Esophagus muscularis mucosa (tissue), 4 donors: ENCODE results near the gene NTN1. TPM values are rescaled to one million over a fixed set of nuclear protein-coding genes. Genes with fewer than 3 reads are reported as not detected.
A peak's percentile ranks its signal among the peaks of the same experiment; 100 is the strongest.

Source experiments
- DNase-seq: peaks from one replicate; pipeline ENCODE4 v3.0.0-alpha.2; 2017; ENCODE audit errors: extremely low spot score
- H3K27ac ChIP-seq, 4 donors: fragments of 200-600 bp; sonication (generic); replicated peaks in 1 of 4; 1 replicate in 3 of 4; 2 replicates in 1 of 4; pipeline ENCODE4 v1.5.1; 2016 to 2019; ENCODE audit warnings: mild to moderate bottlenecking in 1 of 4
- H3K27me3 ChIP-seq, 4 donors: fragments of 200-600 bp; sonication (generic); one replicate each; pipeline versions ENCODE4 v1.5.1 to v1.6.0; 2016 to 2019
- H3K36me3 ChIP-seq, 4 donors: fragments of 200-600 bp; sonication (generic); one replicate each; pipeline ENCODE4 v1.5.1; 2016 to 2019
- H3K4me1 ChIP-seq, 4 donors: fragments of 200-600 bp; sonication (generic); one replicate each; pipeline ENCODE4 v1.5.1; 2016 to 2019
- H3K4me3 ChIP-seq, 4 donors: fragments of 200-600 bp; sonication (generic); 1 replicate in 2 of 4; 2 replicates in 2 of 4; pipeline ENCODE4 v1.5.1; 2016 to 2019; ENCODE audit warnings: mild to moderate bottlenecking in 4 of 4, moderate library complexity in 1 of 4
- H3K9me3 ChIP-seq, 4 donors: fragments of 200-600 bp; sonication (generic); 1 replicate in 3 of 4; 2 replicates in 1 of 4; pipeline ENCODE4 v1.5.1; 2016 to 2019
- EP300 ChIP-seq: sonication (generic); formaldehyde crosslinking; IDR thresholded peaks from one replicate; pipeline ENCODE4 v1.6.1; 2017; ENCODE audit warnings: antibody characterized with exemption
- POLR2A ChIP-seq: fragments of 450-650 bp; IDR thresholded peaks from one replicate; pipeline ENCODE4 v1.6.1; 2017; ENCODE audit warnings: antibody characterized with exemption, moderate library complexity, mild to moderate bottlenecking, low read depth
- POLR2AphosphoS5 ChIP-seq, 2 donors: sonication (generic); formaldehyde crosslinking; IDR thresholded peaks; one replicate each; pipeline ENCODE4 v1.6.1; 2017; ENCODE audit warnings: antibody characterized with exemption in 2 of 2
- WGBS: methylation state at CpG from one replicate; pipeline ENCODE4 v1.1.5; 2018; 5-methylcytosine and 5-hydroxymethylcytosine counted together
- intact Hi-C: fragments of 100-400 bp; cut with DNase I; formaldehyde crosslinking; loops from one replicate; pipeline ENCODE4 v1.15.1; 2023
- small RNA-seq, 3 donors: library from RNA; depleted of rRNA; stranded (forward); fragments of <200 nt; gene quantifications; one replicate each; pipeline ENCODE3, GENCODE V24; 2016
- total RNA-seq, 4 donors: library from RNA; depleted of rRNA; stranded (reverse); fragments of >200 nt; gene quantifications; one replicate each; pipeline versions ENCODE4 v1.1.0 to v1.2.1, GENCODE V29; 2016
- TF ChIP-seq, protein P1 (sequence below), 3 experiments: fragments of 200-600 bp in 2 of 3; fragments of 450-650 bp in 1 of 3; sonication (generic) in 2 of 3; IDR thresholded peaks; one replicate each; pipeline ENCODE4 v1.5.1; 2017 to 2019; ENCODE audit warnings: antibody characterized with exemption in 3 of 3, mild to moderate bottlenecking in 2 of 3, moderate library complexity in 1 of 3

Gene NTN1
- total RNA-seq, 4 donors from 2014 or later: 69.3 to 179 (median 117) TPM

DNA sequence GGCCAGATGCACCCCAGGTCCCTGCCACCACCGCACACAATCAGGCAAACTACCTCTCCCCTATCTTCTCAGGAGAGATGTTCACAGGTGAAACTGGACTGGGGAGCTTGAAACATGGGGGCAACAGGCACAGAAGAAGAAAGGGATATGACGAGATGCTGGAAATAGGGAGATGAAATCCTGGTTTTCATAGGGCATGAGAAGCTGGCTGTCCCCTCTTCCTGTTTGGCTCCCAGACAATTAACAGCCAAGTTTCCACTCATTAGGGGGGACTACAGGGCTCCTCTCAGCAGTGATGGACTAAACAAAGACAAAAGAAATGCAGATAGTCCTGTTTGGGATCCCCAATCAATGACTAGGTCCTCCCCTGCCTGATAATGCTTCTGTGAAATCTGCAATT lies 266.0 kb downstream of the NTN1 start:
- H3K27me3 ChIP-seq: no peaks in the 10 kb centered on the region
- no peak for DNase-seq
- TF ChIP-seq, protein P1, sequence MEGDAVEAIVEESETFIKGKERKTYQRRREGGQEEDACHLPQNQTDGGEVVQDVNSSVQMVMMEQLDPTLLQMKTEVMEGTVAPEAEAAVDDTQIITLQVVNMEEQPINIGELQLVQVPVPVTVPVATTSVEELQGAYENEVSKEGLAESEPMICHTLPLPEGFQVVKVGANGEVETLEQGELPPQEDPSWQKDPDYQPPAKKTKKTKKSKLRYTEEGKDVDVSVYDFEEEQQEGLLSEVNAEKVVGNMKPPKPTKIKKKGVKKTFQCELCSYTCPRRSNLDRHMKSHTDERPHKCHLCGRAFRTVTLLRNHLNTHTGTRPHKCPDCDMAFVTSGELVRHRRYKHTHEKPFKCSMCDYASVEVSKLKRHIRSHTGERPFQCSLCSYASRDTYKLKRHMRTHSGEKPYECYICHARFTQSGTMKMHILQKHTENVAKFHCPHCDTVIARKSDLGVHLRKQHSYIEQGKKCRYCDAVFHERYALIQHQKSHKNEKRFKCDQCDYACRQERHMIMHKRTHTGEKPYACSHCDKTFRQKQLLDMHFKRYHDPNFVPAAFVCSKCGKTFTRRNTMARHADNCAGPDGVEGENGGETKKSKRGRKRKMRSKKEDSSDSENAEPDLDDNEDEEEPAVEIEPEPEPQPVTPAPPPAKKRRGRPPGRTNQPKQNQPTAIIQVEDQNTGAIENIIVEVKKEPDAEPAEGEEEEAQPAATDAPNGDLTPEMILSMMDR (IDR thresholded peaks at IDR 0.05): no peak
- TF ChIP-seq POLR2AphosphoS5 (IDR thresholded peaks at IDR 0.05): no peak
- TF ChIP-seq POLR2A: no peak
- no peak for TF ChIP-seq EP300
- H3K9me3 ChIP-seq: no peaks in the 10 kb centered on the region
- peaks cover 19 to 58% (median 41%) of the 10 kb centered on the region in 4 donors for H3K4me1 ChIP-seq
- H3K27ac ChIP-seq: no peak overlapping the region
- no peak overlapping the region for H3K4me3 ChIP-seq
- no peaks in the 10 kb centered on the region for H3K36me3 ChIP-seq
- 90% methylated on average over 2 of the region's 2 CpGs for WGBS
- intact Hi-C loops: no loop called here

DNA sequence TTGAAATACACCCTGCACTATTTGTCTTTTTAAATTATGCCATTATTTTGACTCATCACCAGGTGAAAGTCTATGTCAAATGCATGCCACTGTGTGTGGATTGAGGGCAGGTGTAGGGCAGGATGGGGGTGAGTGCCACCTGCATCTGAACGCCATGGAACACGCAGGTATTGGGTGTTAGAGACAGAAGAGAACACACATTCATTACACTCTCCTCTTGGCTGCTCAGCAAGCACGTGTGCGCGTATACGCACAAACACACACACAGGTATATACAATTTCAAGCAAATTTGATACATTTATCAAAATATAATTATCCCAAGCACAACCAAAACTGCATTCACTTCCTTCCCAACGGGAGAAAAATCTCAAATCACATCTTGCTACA lies 268.9 kb downstream of the NTN1 start:
- WGBS: 88% methylated on average over 7 of the region's 7 CpGs
- TF ChIP-seq POLR2AphosphoS5 (IDR thresholded peaks at IDR 0.05) (no peak), EP300 (no peak), POLR2A (no peak)
- TF ChIP-seq, protein P1 (IDR thresholded peaks at IDR 0.05): no peak
- no peaks in the 10 kb centered on the region for H3K27me3 ChIP-seq
- intact Hi-C loops: loop anchor here (5.0 to 10.0 kb wide), 2 partner anchors 235 to 288 kb away; no protein-coding TSS in a partner anchor
- H3K36me3 ChIP-seq: no peaks in the 10 kb centered on the region
- no peak for DNase-seq
- H3K4me1 ChIP-seq: peaks cover 14 to 66% (median 52%) of the 10 kb centered on the region in 4 donors
- H3K4me3 ChIP-seq: no peak overlapping the region
- no peaks in the 10 kb centered on the region for H3K9me3 ChIP-seq
- H3K27ac ChIP-seq: peak overlapping the region in 1 of 4 donors; percentile 78

DNA sequence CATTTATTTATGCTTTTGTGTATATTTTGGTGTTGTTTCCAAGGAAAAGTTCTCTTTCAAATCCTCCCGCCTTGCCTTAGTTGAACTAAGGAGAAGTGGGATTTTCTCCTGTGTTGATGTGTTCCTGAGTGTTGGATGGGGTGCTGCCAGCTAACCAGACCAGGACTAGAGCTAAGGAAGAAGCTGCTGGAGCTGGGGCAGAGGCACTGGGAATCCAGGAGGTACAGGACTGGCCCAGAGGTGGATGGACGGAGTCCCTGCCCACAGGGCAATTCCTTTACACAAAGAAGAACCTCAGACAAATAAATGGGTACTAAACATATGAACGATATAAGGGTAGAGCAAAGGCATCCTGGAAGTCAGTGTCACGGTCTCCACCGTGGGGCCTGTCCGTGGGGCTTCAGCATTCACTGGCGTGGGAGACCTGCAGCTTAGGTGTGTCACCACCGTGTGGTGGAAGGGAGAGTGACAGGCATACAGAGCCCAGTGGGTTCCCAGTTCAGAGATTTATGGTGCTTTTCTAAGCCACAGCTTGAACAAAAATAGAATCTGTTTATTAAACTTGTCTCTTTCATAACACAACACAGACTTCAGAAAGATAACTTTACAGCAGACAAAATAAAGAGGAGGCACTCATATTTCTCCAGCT lies 270.7 kb downstream of the NTN1 start:
- DNase-seq: no peak
- Histone ChIP-seq H3K4me3 (no peak overlapping the region), H3K27ac (peak overlapping the region; percentile 76 to 80 (median 78)), H3K9me3 (no peaks in the 10 kb centered on the region), H3K27me3 (no peaks in the 10 kb centered on the region), H3K4me1 (peaks cover 11 to 51% (median 47%) of the 10 kb centered on the region in 4 donors), H3K36me3 (no peaks in the 10 kb centered on the region)
- TF ChIP-seq POLR2A: no peak
- TF ChIP-seq POLR2AphosphoS5 (IDR thresholded peaks at IDR 0.05): peak in 1 of 2 donors; percentile 54
- TF ChIP-seq, protein P1 (IDR thresholded peaks at IDR 0.05): peak; percentile 82 to 88 (median 87)
- intact Hi-C loops: loop anchor here (5.0 to 10.0 kb wide), 2 partner anchors 233 to 290 kb away; no protein-coding TSS in a partner anchor
- WGBS: 28% methylated on average over 8 of the region's 8 CpGs

DNA sequence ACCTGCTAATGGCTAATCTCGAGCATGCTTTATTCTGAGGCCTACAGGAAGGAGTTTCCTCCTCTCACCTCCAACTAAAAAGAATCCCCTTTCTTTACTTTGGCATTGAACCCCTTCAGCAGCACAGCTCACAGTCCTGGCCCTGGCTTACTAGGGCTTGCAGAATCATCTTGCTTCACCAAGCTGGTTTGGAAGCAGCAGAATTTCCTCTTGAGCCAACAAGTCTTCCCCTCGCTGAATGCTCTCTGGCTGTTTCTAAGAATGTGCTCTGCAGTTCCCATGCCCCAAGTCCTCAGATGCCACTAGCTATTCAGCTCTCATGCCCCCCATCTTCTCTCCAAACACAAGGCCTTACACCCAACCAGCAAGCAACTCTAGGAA lies 271.2 kb downstream of the NTN1 start:
- 39% methylated on average over 2 of the region's 2 CpGs for WGBS
- DNase-seq: no peak
- intact Hi-C loops: loop anchor here (5.0 to 10.0 kb wide), 2 partner anchors 232 to 290 kb away; no protein-coding TSS in a partner anchor
- no peak for TF ChIP-seq POLR2AphosphoS5 (IDR thresholded peaks at IDR 0.05)
- TF ChIP-seq, protein P1 (IDR thresholded peaks at IDR 0.05): no peak
- no peak for TF ChIP-seq POLR2A
- TF ChIP-seq EP300: no peak
- no peaks in the 10 kb centered on the region for H3K9me3 ChIP-seq
- no peaks in the 10 kb centered on the region for H3K27me3 ChIP-seq
- H3K4me3 ChIP-seq: no peak overlapping the region
- peak overlapping the region; percentile 76 to 80 (median 78) for H3K27ac ChIP-seq
- no peaks in the 10 kb centered on the region for H3K36me3 ChIP-seq
- H3K4me1 ChIP-seq: peaks cover 11 to 50% (median 45%) of the 10 kb centered on the region in 4 donors

Small RNAs within 50 kb of the gene (small RNA-seq; reads per million reads assigned to genes)
- gene AC005695.3: 0 reads per million in 3 donors

Other genes starting within 250 kb of the NTN1 start
- under 1 TPM in 2 of 4 donors, not detected in 2; 0.17 to 0.33 TPM for gene MFSD6L, start 222.1 kb upstream of the NTN1 start, total RNA-seq
- 1 to 10 TPM in 3 of 4 donors, under 1 TPM in 1; 0.52 to 3.3 (median 1.8) TPM for gene PIK3R6, start 153.8 kb upstream of the NTN1 start, total RNA-seq
- gene PIK3R5, start 55.8 kb upstream of the NTN1 start, total RNA-seq: 10 to 100 TPM in 2 of 4 donors, 1 to 10 TPM in 2; 7.0 to 16.2 (median 9.6) TPM